ENCODE results near the gene ARPC5.
"Not testable (repeated sequence)": the region's sequence is repeated elsewhere in the genome, so short reads cannot be mapped to it uniquely, and the experiment has no call there.

The ARPC5 gene

DNA sequence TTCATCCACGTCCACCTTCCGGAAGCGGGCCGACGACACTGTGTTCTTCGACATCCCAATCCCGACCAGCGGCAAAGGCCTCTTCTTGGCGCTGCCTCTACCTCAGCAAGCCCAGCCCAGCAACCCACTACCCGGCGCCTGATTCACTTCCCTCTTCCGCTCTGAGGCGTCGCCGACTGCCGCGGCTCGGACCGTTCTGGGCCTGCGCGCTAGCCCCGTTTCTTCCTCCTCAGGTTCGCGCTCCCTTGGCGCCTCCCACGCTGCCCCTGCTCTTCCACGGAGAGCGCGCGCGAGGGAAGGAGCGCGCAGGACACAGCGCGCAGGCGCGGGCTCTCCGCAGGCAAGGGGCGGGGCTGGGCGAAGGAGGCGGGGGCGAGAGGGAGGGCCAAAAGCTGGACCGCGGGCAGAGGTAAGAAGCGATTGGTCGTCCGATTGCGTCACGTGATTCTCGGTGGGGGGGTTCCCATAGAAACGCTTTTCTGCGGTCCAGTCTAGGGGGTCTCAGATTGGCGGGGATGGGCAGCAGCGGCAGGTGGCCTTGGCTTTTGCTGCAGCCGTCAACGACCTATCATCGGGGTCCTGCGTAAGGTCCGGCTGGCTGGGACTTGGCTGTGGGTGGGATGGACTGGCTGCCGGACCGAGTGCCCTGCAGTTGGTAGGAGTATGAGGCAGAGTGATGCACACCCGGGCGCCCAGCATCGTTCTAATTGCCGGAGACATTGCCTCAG, at the start of gene ARPC5:
TSS of gene ARPC5 (minus strand) at position 178 of the 728 bp plus-strand sequence. CDS start at position 54, 124 bp downstream.
- DNase-seq (ENCODE audit: low read depth), result peak; percentile 97

GRCh38 chr1:183685112-183685713, 49.6 kb upstream of the ARPC5 start:
- peak; percentile 38 for DNase-seq (ENCODE audit: low read depth)

DNA sequence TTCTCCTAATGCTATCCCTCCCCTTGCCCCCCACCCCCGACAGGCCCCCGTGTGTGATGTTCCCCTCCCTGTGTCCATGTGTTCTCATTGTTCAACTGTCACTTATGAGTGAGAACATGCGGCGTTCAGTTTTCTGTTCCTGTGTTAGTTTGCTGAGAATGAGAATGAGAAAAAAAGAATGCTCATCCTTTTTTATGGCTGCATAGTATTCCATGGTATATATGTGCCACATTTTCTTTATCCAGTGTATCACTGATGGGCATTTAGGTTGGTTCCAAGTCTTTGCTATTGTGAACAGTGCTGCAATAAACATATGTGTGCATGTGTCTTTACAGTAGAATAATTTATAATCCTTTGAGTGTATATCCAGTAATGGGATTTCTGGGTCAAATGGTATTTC, 43.8 kb upstream of the ARPC5 start:
- DNase-seq (ENCODE audit: low read depth), result not testable (repeated sequence)

DNA sequence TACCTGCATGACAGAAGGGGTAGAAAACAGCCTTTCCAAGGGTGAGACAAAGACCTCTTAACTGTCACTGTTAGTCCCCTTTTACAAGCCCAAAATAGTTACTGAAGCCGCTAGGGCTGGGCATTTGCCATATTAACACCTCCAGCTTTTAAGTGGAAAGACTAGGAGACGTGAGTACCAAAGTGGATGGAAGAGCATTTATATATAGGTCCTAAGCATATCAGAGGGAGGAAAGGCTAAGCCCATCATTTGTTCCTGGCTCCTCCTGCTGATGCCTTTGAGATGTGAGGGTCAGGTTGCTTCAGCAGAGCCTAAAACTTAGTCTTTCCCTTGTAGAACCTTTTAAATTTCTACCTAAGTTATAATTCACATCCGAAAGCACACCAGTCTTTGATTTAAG, 43.2 kb upstream of the ARPC5 start:
- no peak for DNase-seq (ENCODE audit: low read depth)

DNA sequence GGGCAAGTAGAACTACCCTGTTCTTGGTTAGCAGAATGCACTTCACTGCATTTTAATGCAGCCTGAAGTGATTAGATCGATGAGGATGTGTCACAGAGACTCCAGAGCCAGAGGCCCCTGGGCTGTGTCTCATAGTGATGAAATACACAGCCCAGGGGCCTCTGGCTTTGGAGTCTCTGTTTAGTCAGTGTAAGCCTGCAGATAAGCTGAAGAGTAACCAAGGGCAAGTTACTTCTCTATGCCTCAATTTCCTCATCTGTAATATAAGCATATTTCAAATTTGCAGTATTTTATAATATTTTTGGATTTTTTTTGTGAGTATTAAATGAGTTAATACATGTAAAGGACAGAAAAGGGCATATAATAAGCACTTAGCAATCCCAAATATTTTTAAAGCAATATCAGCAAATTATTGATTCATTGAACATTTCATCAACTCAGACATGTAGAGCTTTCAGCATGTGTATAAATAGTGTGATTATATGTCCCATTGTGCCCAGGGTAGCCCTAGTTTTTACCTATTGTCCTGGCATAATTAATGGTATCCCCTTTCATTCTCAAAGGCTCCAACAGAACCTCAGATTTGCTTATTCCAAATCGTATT, 41.1 kb upstream of the ARPC5 start:
- no peak for DNase-seq (ENCODE audit: low read depth)

DNA sequence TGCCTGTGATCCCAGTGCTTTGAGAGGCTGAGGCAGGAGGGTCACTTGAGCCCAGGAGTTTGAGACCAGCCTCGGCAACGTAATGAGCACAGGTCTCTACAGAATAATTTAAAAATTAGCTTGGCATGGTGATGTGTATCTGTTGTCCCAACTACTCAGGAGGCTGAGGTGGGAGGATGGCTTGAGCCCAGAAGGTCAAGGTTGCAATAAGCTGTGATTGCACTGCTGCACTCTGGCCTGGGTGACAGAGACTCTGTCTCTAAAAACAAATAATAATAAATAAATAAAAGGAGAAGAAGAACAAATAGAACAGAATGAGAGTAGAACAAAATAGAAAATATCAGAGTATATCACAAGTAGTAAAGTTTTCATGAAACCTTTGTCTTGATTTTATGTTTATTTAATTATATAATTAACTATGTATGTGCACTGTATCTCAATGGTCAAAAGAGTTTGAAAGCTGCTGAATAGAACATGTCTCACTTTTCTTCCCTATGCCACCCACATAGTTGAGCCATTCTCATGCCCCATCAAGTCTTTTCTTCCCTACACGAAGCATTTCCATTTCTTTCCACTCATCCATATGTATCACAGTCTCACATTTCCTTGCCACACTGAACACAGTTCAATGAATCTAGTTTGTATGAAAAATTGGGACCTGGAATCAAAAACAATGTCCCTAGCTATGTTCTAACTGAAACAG, 40.5 kb upstream of the ARPC5 start:
- no peak for DNase-seq (ENCODE audit: low read depth)

GRCh38 chr1:183675381-183675780, 39.8 kb upstream of the ARPC5 start:
- no peak for DNase-seq (ENCODE audit: low read depth)

DNA sequence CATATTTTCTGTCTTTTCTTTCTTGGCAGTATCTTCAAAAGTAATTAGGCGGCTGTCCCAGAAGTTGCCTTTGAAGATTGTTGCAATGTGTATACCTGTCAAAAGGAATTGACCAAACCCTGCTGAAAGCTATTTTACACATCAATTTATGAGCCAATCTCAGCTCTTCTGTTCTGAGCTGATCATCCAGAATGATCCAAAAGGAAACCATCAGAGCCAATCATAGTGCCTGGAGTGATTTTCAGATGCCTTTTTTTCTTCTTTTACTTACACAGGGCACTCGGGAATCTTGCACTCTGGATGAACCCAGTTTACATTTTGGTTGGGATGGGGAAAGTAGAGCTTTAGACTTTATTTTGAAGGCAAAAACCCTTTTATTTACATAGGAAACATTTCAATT, 39.3 kb upstream of the ARPC5 start:
- no peak for DNase-seq (ENCODE audit: low read depth)

DNA sequence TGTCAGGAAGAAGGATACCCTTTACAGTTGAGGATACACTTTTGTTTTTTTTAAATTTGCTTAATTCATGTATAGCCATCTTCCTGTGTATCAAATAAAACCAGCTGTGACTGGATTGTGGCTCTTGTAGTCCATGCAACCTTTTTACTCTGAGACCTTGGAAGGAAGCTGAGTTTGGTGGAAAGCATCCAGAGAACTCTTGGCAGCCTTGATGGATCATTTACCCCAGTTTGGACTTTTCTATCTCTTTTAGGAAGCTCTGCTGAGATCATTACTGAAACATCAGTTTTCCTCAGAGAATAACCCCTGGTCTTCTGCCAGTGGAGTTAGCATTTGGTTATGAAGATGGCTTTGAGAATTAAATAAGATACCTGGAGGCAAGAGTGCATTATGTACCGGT, 38.8 kb upstream of the ARPC5 start:
- no peak for DNase-seq (ENCODE audit: low read depth)

DNA sequence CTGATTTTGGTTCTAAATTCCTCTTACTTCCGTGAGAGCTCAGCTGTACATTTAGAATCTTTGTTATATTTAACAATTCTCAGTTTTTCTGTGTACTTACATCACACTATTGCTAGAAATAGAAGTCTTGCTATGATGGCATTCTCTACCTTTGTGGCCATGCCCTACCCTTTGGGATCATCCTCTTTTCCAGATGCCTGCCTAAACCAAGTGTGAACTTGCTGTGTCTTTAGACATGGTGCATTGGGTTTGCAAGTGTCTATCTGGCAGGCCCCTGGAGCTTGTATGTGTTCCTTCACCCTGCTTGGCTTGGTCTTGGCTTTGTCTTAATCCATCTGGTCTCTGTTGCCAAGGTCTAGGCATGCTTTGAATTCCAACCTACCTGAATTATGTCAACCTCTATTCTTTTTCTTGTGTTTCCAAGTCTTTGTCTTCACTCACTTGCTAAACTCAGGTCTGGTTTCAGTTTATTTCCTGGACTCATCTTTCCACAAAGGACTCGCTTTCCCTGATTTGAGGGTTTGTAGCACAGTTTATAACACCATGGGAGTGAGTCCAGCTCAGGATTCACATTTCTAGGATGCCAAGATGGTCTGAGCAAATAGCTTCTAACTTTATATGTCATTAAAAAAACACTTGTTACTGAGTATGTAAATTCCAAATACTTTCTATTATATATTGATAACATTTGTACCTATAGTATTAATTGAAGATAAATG, 38.2 kb upstream of the ARPC5 start:
- DNase-seq (ENCODE audit: low read depth), result no peak

DNA sequence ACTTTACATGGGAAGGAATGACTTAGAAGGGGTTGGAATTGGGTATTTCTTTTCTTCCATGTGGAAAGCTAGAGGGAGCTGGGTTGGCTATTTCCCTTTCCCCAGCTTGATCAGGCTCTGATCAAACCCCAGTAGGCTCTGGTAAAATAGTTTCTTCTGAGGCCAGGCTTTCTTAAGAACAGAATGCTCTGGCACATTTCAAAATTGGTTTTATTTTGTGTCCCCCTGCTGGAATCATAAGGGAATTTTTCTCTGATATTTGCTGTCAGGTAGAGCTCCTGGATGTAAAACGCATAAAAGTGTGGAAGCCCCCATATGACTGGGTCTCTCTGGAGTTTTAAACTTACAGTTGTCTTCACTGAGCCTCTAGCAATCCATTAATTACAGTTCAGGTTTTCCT, 34.6 kb upstream of the ARPC5 start:
- no peak for DNase-seq (ENCODE audit: low read depth)

DNA sequence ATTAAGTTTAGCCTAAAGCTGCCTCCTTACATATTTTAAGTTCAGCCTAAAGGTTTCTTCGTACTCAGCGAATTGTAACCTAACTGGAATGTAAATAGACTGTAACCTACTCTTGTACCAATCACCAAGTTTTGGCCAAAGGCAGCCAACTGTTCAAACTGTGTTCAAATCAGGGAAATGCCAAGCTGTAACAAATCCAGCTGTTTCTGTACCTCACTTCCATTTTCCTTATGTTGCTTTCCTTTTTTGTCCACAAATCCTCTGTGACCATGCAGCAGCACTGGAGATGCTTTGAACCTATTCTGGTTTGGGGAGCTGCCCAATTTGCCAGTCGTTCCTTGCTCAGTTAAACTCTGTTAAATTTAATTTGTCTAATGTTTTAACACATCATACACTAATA, 20.8 kb upstream of the ARPC5 start:
- no peak for DNase-seq (ENCODE audit: low read depth)

GRCh38 chr1:183655562-183656075, 20.0 kb upstream of the ARPC5 start:
- DNase-seq (ENCODE audit: low read depth), result peak; percentile 53

- DNase-seq (ENCODE audit: low read depth), result no peak
Observed at GRCh38 chr1:183654706-183655105, 19.1 kb upstream of the ARPC5 start.

- DNase-seq (ENCODE audit: low read depth), result no peak
Observed at GRCh38 chr1:183653876-183654451, 18.4 kb upstream of the ARPC5 start.

GRCh38 chr1:183653462-183653794, 17.8 kb upstream of the ARPC5 start:
- no peak for DNase-seq (ENCODE audit: low read depth)

DNA sequence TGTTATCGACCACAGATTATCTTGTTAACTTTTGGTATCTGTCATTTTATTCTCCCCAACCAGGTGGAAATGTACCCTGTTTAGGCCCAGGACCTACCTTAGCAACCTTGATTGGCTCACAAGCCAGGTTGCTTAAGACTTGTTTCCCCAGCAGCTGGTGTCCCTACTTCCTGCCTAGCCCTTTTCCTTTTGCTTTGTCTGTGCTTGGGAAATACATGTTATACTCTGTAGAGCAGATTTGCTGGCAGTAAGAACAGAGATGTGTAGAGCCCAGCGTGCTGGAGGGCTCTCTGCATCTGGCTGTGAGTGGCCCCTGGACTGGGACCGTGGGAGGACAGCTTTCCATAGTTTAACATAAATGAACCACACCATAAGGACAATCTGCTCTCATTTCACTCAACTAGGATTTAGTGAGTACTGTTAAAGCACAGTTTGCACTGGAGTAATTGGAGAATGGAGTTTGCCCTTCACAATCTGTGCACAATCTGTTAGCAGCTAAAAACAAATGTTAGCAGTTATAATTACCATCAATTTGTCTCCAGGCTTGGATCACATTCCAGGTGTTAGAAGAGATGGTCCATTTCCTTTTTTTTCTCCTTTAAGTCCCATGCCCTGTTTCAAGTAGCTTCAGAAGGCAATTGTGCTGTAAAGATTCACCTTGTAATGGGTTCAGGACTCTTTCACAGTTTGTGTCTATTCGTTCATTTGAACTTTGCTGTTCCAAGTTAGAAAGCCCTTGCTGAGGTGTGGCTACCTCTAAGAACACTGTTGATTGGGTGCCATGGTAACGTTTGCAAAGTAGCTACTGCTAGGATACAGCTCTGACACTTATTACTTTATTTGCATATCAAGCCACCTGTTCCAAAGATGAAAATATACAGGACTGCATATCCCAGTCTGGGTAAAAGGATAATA, 17.2 kb upstream of the ARPC5 start, which contains the start of gene APOBEC4:
TSS of gene APOBEC4 (minus strand) at position 770 of the 915 bp plus-strand sequence. CDS start 4,535 bp downstream, outside the sequence.
- no peak for DNase-seq (ENCODE audit: low read depth)

DNA sequence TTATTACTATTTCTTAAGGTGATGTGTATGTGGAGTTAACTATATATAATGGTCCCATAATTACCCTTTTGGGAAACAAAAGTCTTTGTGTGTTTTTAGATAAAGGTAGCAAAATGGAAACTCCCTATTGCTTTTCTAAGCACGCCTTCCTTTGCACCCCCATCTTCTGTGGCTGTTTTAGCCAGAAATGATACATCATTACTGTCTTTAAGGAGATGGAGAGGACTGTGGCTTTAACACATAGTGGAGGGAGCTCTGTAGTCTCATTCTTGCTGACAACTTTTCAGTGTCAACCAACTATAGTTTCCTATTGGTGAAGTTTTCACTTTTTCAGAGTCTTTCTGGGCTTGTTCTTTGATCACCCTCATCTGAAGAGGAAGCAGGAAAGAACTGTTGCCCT, 16.5 kb upstream of the ARPC5 start:
- DNase-seq (ENCODE audit: low read depth), result no peak

- DNase-seq (ENCODE audit: low read depth), result no peak
Observed at GRCh38 chr1:183651612-183652011, 16.0 kb upstream of the ARPC5 start.

GRCh38 chr1:183648042-183648441, 12.5 kb upstream of the ARPC5 start:
- no peak for DNase-seq (ENCODE audit: low read depth)
